GM18520 (cell line): Measurements from ENCODE around the gene ADAMTSL2.

Source experiments
- ATAC-seq: cut with Tn5 transposase; IDR thresholded peaks from one replicate; pipeline ENCODE4 v1.9.1; 2021; ENCODE audit not compliant: unreplicated experiment

Gene ADAMTSL2

GRCh38 chr9:133516256-133516960 is 18.1 kb upstream of the ADAMTSL2 start:
- no peak for ATAC-seq

- no peak for ATAC-seq
These were observed 17.5 kb upstream of the ADAMTSL2 start for GRCh38 chr9:133516961-133517350.

GRCh38 chr9:133517711-133518110 is 16.8 kb upstream of the ADAMTSL2 start:
- ATAC-seq: no peak

GRCh38 chr9:133518200-133518599 is 16.3 kb upstream of the ADAMTSL2 start:
- ATAC-seq: no peak

GRCh38 chr9:133518706-133519449 is 15.6 kb upstream of the ADAMTSL2 start:
- no peak for ATAC-seq

GRCh38 chr9:133519693-133520092 is 14.8 kb upstream of the ADAMTSL2 start:
- ATAC-seq: no peak

GRCh38 chr9:133520121-133520835 is 14.2 kb upstream of the ADAMTSL2 start:
- ATAC-seq: no peak

GRCh38 chr9:133521122-133522072 is 13.1 kb upstream of the ADAMTSL2 start:
- ATAC-seq: no peak

- ATAC-seq: no peak
These were observed 12.2 kb upstream of the ADAMTSL2 start for GRCh38 chr9:133522073-133522910.

GRCh38 chr9:133523106-133523505 is 11.4 kb upstream of the ADAMTSL2 start:
- ATAC-seq: no peak

- no peak for ATAC-seq
These were observed 10.4 kb upstream of the ADAMTSL2 start for GRCh38 chr9:133524146-133524545.

- ATAC-seq: no peak
These were observed 9.8 kb upstream of the ADAMTSL2 start, which contains the start of gene MYMK for GRCh38 chr9:133524679-133525228. MYMK (minus strand) TSS chr9:133524959; CDS start chr9:133524844, 115 bp downstream.

GRCh38 chr9:133525677-133526076 is 8.8 kb upstream of the ADAMTSL2 start:
- ATAC-seq: no peak

- ATAC-seq: no peak
These were observed 7.7 kb upstream of the ADAMTSL2 start for GRCh38 chr9:133526721-133527321.

- no peak for ATAC-seq
These were observed 7.0 kb upstream of the ADAMTSL2 start for GRCh38 chr9:133527444-133527920.

GRCh38 chr9:133528001-133528875 is 6.3 kb upstream of the ADAMTSL2 start:
- no peak for ATAC-seq

GRCh38 chr9:133528876-133529241 is 5.6 kb upstream of the ADAMTSL2 start:
- ATAC-seq: no peak

GRCh38 chr9:133529457-133529856 is 5.0 kb upstream of the ADAMTSL2 start:
- ATAC-seq: no peak
